ENCODE results near the gene ZBTB16. TPM values are rescaled to one million over a fixed set of nuclear protein-coding genes. Genes with fewer than 3 reads are reported as not detected.

Gene ZBTB16
- total RNA-seq, 3 donors from 2014 or later: 4.9 to 82.1 (median 48.8) TPM

GRCh38 chr11:114259124-114259526 is 199.6 kb downstream of the ZBTB16 start:
- DNase-seq (no peak), ATAC-seq (peak; percentile 5)
- H3K36me3 ChIP-seq (ENCODE audit: low read depth): no peaks in the 10 kb centered on the region
- intact Hi-C loops (cut with DNase I, micrococcal nuclease): no loop called here
- no peaks in the 10 kb centered on the region for H3K9me3 ChIP-seq
- H3K4me3 ChIP-seq: no peak overlapping the region
- no peaks in the 10 kb centered on the region for H3K4me1 ChIP-seq (ENCODE audit: low read depth)
- TF ChIP-seq, protein P1, sequence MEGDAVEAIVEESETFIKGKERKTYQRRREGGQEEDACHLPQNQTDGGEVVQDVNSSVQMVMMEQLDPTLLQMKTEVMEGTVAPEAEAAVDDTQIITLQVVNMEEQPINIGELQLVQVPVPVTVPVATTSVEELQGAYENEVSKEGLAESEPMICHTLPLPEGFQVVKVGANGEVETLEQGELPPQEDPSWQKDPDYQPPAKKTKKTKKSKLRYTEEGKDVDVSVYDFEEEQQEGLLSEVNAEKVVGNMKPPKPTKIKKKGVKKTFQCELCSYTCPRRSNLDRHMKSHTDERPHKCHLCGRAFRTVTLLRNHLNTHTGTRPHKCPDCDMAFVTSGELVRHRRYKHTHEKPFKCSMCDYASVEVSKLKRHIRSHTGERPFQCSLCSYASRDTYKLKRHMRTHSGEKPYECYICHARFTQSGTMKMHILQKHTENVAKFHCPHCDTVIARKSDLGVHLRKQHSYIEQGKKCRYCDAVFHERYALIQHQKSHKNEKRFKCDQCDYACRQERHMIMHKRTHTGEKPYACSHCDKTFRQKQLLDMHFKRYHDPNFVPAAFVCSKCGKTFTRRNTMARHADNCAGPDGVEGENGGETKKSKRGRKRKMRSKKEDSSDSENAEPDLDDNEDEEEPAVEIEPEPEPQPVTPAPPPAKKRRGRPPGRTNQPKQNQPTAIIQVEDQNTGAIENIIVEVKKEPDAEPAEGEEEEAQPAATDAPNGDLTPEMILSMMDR (IDR thresholded peaks at IDR 0.05): no peak

DNA sequence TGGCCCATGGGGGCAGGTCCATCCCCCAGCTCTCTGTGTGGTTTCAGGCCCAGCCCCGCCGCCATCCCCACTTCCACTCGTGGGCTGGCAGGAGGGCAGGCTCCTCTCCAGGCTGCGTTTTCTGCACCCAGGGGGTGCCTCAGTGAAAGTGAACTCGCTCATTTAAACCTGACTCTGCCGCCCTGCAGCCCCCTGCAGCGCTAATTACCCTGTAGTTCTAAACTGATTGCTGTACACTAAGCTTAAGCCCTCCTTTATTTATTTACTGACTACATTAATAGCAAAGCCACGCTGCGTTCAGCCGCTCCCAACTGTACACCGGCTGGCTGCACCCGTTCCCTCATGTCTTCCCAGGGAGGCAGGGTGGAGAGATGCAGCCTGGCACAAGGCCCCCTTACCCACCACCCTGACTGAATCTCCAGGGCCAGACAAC is 200.1 kb downstream of the ZBTB16 start:
- no peak for ATAC-seq

DNA sequence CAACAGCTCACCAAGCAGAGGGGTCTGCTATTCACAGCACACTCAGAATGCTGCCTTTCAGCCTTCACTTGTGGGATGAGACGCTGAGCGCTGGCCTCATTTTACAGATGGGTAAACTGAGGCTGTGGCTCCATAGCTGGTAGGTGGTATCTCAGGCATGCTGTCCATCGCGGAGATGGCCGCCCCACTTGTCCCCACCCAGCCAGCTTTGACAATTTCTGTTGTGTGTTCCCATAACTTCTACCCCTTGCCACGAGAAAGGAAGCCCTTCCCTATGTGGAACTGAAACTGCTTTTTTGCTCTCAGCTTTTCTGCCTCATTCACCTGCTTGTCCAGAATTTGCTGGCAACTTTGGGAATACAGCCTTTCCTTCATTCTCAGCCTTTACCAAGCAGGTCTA is 200.6 kb downstream of the ZBTB16 start:
- H3K4me1 ChIP-seq (ENCODE audit: low read depth): no peaks in the 10 kb centered on the region
- H3K36me3 ChIP-seq (ENCODE audit: low read depth): no peaks in the 10 kb centered on the region
- H3K9me3 ChIP-seq: no peaks in the 10 kb centered on the region
- no peak overlapping the region for H3K4me3 ChIP-seq
- intact Hi-C loops (cut with DNase I, micrococcal nuclease): loop anchor here (5.0 to 10.0 kb wide), 3 partner anchors 223 to 363 kb away; no protein-coding TSS in a partner anchor
- DNase-seq (no peak), ATAC-seq (no peak)
- TF ChIP-seq, protein P1 (IDR thresholded peaks at IDR 0.05): no peak

More for the DNA sequence above, 200.1 kb downstream of the ZBTB16 start:
- TF ChIP-seq, protein P1 (IDR thresholded peaks at IDR 0.05): no peak
- H3K4me3 ChIP-seq: no peak overlapping the region
- no peaks in the 10 kb centered on the region for H3K9me3 ChIP-seq
- H3K4me1 ChIP-seq (ENCODE audit: low read depth): no peaks in the 10 kb centered on the region
- intact Hi-C loops (cut with DNase I, micrococcal nuclease): no loop called here
- H3K36me3 ChIP-seq (ENCODE audit: low read depth): no peaks in the 10 kb centered on the region
- DNase-seq: no peak

DNA sequence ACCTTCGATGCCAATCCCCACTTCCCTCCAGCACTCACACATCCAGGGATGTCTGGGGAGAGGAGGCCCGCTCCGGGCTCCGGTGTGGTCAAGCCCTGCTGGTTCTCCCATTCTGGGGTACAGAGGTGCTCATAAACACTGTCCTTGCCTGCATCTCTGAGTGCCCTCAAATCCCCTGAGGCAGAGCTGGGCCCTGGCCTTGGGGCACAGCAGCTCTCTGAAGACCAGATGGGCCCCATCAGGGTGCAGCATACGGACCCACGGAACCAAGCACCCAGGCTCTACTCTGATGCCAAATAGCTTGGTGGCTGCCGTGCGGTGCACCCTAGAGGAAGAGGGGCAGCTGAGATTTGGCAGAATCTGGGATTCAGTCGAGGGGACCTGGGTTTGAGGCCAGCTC is 201.0 kb downstream of the ZBTB16 start:
- TF ChIP-seq, protein P1 (IDR thresholded peaks at IDR 0.05): no peak
- Histone ChIP-seq H3K9me3 (no peaks in the 10 kb centered on the region), H3K4me3 (no peak overlapping the region), H3K4me1 (ENCODE audit: low read depth) (no peaks in the 10 kb centered on the region), H3K36me3 (ENCODE audit: low read depth) (no peaks in the 10 kb centered on the region)
- intact Hi-C loops (cut with DNase I, micrococcal nuclease): loop anchor here (5.0 to 10.0 kb wide), 3 partner anchors 223 to 363 kb away; no protein-coding TSS in a partner anchor
- ATAC-seq: no peak
- no peak for DNase-seq

GRCh38 chr11:114261791-114262190 is 202.3 kb downstream of the ZBTB16 start:
- Histone ChIP-seq H3K4me3 (no peak overlapping the region), H3K9me3 (no peaks in the 10 kb centered on the region), H3K4me1 (ENCODE audit: low read depth) (no peaks in the 10 kb centered on the region), H3K36me3 (ENCODE audit: low read depth) (no peaks in the 10 kb centered on the region)
- intact Hi-C loops (cut with DNase I, micrococcal nuclease): loop anchor here (5.0 to 10.0 kb wide), 3 partner anchors 224 to 364 kb away; no protein-coding TSS in a partner anchor
- TF ChIP-seq, protein P1 (IDR thresholded peaks at IDR 0.05): no peak
- ATAC-seq (no peak), DNase-seq (no peak)

All from mucosa of descending colon (tissue), 3 donors.